GM19372 (cell line): ENCODE data around the gene CRB3.
"Not testable (repeated sequence)": the region's sequence is repeated elsewhere in the genome, so short reads cannot be mapped to it uniquely, and the experiment has no call there.

Experiments
- ATAC-seq: cut with Tn5 transposase; IDR thresholded peaks from one replicate; pipeline ENCODE4 v1.9.1; 2021; ENCODE audit warnings: mild to moderate bottlenecking, low read depth, moderate library complexity; ENCODE audit not compliant: unreplicated experiment

CRB3 gene, protein sequence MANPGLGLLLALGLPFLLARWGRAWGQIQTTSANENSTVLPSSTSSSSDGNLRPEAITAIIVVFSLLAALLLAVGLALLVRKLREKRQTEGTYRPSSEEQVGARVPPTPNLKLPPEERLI

DNA sequence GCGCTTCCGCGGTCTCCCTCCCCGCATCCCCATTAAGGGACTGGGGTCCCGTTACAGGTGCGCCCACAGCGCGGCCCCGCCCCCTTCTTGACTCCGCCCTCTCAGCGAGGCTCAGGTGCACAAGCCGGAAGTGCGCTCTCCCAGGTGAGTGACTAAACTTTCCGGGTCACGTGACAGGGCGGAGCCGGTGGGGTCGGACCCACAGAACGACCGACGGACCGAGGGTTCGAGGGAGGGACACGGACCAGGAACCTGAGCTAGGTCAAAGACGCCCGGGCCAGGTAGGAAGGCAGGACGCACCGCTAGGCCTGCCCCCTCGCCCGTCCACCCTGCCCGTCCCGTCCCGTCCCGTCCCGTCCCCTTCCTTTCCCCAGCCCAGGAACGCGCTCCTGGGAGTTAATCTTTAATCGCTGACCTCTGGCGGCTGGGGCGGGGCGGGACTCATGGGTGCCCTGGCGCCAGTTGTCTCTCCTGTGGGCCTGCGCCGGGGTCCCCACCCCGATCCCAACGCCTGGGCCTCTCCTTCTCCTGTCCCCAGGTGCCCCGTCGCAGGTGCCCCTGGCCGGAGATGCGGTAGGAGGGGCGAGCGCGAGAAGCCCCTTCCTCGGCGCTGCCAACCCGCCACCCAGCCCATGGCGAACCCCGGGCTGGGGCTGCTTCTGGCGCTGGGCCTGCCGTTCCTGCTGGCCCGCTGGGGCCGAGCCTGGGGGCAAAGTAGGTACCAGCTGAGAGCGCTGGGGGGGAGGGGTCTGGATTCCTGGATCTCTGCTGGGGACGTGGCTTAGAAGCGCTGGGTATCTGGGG, at the start of gene CRB3:
Gene CRB3 (plus strand): TSS at position 202 of the 804 bp plus-strand sequence. CDS start 431 bp downstream, at position 633.
- ATAC-seq: no peak

DNA sequence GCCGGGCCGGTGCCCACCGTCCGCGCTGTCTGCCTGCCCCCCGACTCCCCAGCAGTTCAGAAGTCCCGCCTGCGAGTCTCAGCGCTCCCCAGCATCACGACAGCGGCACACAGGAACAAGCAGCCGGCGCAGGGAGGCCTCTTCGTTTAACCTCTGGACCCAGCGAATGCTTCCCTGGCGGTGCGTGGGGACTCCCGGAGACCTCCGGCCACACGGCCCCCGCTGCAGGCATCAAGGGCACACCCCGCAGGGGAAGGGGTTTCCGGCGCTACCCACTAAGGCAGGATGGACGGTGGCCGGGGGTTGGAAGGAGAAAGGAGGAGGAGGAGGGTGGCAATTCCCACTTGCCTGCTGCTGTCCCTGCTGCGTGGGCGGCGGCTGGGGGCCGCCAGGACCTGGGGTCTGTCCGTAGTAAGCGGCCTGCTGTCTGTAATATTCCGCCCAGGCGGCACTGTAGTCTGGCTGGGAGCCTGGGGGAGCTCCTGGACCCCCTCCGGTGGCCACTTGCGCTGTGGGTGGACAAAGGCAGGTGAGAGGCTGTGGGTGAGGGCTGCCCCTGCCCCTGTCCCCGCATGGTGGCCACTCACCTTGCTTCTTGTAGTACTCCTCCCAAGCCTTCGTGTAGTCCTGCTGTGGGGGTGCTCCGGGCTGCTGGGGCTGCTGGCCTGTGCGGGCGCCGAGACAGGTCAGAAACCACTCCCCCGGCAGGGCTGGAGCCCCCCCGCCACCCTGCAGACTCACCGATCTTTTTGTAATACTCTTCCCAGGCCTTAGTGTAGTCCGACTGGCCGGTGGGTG, 49.1 kb upstream of the CRB3 start:
- ATAC-seq: no peak

DNA sequence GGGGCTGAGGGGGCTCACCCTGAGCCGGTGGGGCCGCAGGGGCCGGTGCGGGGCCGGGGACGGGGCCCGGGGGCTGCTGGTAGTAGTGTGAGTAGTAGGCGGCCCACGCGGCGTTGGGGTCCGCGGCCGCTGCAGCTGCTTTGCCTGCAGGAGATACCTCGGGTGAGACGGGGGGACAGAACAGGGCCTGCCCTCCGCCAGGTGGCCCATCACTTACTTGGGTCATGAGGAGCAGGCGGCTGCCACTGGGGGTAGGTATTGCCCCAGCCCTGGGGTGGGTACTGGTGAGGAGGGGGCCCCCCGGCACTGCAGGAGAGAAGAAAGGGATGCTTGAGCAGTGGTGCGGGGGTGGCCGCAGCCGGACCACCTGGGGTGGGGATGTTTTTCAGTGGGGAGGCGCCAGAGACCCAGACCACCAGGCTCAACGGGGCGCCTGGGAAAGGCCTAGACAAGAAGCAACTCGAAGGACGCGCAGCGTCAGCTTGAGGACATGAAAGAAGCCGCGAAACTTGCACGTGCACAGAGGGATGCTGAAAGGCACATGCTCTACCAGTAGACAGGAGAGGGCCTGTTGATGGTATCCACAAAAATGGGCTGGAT, 48.4 kb upstream of the CRB3 start:
- no peak for ATAC-seq

DNA sequence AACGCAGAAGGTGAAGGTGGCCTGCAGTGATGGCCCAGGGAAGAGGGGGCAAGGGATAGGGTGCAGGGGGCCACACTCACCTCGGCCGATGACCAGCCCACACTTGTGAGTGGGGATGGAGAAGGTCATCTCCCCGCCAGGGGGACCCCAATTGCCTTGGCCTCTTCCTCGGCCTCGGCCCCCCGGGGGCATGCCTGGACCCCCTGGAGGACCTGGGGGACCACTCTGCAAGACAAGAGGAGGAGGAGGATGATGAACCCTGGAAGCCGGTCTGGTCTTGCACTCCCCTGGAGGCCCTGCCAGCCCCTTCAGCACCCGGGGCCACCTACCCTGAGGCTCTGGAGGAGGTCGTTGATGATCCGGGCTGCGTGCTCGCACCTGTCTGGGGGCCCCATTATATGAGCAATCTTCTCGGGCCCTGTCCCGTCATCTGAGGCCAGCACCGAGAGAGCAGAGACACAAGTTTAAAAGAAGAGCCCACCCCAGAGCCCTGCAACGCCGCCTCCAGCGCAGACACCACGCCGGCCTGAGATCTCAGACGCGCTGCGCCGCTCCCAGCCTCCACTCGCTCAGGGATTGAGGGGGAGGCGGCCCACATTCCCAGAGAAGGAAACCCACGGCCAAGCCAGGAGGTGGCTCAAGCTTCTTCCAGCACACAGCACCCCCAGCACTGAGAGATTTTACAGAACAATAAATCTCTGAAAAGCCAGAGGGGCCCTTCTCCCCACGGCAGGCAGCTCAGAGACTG, 47.2 kb upstream of the CRB3 start:
- no peak for ATAC-seq

DNA sequence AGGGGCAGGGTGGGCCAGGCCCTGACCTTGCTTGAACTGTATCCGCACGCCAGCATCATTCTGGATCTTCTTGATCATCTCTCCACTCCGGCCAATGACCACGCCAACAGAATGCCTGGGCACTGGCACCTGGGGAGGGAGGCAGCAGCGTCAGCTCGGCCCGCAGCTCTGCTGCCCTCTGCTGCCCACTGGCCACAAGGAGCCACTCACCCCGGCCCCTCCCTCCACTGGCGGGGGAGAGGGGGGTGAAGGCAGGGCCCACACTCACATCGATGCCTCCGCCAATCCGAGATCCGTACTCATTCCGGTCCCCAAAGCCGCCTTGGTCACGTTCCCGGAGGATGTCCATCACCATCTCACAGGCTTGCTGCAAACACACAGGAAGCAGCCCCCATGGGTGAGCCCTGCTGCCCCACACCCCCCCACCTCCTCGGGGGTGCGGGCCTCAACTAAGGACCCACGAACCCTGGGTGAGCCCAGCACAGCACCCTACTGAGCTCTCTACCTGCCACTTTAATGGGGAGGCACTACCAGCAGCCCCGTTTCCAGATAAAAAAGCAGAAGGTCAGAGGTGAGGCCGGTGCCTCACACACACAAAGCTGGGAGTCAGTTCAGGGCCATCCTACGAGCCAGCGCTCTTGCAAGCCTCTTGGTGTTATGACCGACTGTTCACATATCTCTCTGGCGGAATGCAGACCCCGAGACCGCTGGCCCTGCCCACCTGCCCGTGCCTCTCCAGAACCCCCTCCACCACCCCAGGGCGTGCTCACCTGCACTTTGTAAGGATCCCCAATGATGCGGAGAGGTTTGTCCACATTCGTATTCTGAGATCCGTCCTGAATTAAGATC, 46.1 kb upstream of the CRB3 start:
- no peak for ATAC-seq

DNA sequence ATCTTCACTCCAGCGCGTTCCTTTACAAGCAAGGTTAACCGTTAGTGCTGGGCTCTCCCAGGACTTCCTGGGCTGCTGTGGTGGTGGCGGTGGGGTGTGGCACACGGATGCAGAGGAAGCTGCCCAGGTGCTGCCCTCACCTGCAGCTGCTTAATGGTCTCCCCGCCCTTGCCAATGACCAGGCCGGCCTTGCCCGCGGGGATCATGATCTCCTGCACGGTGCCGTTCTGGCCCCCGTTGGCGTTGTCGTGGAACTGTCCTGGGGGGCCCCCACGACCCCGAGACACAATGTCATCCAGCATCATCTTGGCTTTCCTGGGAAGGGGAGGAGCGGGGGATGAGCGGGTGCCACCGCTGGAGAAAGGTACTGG, 45.5 kb upstream of the CRB3 start:
- ATAC-seq: no peak

DNA sequence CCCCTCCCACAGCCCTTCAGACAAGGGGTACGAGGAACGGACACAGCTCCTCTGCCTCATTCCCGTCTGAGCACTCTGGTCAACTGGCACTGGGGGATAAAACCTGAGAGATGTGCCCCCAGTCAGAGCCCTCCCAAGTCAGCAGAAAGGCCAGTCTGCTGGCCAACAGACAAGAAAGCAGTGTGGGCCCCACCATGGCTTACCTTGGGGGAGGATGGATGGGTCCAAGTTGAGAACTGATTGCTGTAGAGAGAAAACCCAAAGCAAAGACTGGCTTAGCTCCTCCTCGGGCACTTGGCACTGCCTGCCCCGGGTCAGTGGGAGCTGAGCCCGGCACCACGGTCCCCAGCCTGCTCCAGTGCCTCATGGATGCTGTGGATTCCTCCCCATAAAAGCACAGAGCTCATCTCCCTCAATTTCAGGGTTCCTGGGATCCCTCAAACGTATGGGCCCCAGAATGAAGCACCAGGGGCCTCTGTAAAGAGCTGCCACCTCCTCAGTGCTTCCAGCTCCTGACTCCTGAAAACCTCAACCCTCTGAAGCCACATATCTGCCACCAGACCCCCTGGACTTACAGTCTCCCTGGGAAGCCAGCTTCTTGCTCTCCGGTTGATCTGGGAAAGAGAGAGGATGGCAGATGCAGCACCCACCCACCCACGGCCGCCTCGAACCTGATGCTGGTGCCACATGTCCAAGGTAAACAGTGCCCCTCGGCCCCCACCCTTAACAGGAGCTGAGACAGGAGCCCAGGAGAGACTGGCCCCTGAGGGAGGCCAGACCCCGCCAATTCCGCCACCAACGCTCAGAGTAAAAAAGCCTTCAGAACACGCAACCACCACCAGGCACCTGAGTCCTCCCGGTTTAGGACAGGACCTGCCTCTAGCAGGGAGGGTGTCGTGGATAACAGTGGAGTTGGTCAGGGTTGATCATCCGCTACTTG, 42.7 kb upstream of the CRB3 start:
- ATAC-seq: no peak

DNA sequence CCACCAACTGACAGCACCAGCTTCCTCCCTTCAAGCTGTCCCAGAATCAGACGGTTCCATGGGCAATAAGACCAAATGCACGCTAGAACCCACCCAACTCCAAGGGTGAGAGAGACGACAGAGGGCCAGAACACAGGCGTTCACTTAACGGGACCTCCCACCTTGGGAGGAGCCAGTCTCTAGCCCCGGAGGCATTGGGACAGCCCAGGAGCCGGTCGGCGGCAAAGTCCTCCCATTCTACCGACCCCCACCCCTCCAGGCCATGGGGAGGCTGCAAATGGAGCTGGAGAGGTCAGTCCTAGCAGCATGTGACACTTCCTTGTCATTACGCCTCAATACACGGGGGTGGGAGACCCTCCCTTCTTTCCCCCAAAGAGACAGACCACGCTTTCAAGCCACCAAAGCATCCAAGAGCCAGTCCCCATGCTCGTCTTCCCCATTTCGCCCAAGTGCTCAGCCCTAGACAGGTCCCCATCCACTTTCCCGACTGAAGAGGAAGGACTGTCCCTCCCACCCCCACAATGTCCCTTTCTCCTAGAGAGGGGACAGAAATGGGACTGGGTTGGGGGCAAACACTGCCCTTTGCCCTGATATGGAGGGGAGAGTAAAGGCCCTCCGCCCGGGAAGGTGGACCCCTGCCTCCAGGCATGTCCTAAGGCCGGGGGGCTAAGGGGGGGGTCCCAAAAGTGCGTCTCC, 40.4 kb upstream of the CRB3 start:
- ATAC-seq: no peak

DNA sequence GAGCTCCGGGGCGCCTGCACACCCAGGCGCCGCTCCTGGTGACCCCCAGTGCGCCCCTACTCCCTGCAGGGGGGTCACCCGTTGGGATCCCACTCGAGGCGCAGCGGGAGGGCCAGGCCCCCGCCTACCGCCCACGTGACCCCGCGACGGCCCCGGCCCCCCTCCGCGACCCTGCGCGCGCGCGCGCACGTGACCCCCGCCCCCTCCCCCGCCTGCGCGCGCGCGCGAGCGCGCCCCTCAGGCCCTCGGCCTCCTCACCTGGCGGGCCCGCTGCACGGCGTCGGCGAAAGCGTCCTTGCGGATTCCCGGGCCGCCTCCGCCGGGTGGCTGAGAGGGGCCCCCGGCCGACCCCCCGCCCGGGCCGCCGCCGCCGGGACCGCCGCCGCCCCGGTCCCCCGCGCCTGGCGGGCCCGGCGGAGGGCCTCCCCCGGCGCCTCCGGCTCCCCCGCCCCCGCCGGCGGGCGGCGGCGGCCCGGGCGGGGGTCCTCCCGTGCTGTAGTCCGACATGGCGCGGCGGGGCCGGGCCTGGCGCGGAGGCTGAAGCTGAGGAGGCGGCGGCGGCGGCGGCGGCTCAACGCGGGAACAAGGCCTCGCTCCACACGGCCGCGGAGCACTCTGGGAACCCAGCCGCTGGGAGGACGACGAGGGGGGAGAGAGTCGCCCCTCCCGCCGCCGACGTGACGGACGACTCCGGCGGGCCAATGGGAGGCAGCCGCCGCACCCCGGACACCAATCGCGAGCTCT, 39.7 kb upstream of the CRB3 start, which contains the start of gene KHSRP:
Gene KHSRP (minus strand): TSS at position 617 of the 744 bp plus-strand sequence. CDS start 110 bp downstream, at position 507.
- no peak for ATAC-seq

DNA sequence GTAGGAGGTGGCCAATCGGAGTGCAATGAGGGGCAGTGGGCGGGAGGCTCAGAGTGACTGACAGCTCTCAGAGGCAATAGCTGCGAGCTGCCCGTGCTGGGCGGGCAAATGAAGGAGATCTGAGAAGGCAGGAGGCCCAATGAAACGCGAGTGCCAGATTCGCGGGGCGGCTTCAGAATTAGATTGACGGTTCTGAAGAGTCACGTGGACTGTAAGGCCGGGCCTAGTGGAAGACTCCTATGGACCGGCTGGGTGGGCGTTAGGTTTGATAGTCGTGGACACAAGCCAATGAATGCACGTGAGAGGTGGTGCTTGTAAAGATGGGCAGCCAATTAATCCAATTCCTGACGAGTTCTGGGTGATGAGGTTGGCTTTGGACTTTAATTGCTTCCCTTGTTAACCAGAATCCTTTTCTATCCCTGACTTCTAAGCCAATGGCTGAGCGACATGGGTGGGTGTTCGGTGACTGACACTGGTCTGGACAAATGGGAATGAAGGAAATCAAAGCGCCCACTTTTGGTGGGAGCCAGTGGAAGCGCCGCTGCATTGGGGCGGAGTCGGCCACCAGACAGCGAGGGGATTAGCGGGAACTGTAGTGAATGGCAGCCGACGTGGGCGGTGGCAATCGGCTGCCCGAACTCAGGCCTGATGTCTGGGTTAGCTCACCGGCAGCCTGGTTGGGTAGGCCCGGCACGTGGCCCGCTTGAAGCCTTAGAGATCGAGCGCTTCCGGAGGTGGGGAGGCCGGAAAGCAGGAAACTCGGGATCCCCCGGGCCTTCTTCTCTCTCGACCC, 38.9 kb upstream of the CRB3 start:
- peak; percentile 82 for ATAC-seq

DNA sequence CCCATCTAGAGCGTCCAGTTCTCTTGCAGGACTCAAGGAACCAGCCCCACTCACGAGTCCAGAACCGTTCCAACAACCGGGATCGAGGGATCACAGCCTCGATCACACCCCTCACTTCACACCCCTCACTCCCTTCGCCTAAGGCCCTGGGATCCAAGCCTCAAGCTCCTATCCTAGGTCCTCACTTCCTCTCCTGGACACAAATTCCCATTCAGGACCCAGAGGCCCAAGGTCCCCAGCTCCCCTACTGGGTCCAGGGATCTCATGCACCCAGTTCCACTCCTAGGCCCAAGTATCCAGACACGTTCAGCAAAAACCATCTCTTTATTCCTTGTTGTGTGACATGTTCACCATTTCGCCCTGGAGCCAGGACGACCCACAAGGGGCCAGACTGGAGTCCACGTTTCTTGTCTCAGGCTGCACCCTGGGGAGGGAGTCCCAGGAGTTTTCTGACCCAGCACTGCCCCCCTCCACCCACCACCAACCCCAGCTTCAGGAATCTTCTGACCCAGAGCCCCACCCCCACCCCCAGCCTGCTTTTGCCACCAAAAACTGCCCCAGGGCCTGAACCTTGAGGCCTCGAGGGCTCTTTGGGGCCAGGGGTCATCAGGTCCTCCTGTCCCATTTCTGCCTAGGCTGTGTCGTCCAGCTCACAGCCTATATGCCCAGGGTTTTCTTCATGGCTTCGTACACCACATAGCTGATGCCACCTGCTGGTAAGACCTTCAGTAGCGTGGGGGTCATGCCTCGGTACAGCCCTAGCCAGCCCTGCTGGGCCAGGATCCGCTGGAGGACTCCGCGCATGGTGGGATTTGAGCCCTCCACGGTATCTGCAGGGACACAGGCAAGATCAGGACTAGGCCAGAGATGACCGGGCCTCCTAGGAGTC, 38.1 kb upstream of the CRB3 start:
- no peak for ATAC-seq

DNA sequence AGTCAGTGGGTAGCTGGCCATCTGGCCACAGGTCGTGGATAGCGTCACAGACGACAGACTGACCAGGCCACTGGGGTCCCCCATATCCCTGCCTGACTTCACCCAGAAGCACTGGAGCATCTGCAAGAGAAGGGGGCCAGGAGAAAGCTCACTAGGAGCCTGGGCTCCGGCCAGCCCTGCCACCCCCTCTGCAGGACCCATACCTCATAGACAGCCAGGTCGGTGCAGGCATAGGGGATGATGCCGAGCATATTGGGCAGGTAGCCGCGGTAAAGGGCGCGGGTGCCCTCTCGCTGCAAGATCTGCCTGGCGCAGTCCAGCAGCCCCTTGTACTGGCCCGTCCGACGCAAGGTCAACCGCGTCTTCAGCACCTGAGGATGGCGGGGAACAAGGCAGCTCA, 36.9 kb upstream of the CRB3 start:
- ATAC-seq: no peak

DNA sequence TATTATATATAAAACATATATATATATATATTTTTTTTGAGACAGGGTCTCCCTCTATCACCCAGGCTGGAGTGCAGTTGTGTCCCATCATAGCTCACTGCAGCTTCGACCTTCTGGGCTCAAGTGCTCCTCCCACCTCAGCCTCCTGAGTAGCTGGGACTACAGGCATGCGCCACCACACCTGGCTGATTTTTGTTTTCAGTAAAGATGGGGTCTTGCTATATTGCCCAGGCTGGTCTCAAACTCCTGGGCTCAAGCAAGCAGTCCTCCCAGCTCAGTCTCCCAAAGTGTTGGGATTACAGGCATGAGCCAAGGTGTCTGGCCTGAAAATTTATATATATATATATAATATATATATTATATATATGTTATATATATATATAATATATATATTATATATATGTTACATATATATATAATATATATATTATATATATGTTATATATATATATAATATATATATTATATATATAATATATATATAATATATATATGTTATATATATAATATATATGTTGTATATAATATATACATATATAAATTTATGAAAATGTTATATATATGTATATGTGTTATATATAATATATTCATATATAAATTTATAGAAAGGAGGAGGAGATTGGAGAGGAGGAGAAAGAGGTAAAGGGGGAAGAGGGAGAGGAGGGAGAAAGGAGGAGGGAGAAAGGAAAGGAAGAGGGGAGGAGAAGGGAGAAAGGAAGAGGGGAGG, 35.2 kb upstream of the CRB3 start:
- not testable (repeated sequence) for ATAC-seq

DNA sequence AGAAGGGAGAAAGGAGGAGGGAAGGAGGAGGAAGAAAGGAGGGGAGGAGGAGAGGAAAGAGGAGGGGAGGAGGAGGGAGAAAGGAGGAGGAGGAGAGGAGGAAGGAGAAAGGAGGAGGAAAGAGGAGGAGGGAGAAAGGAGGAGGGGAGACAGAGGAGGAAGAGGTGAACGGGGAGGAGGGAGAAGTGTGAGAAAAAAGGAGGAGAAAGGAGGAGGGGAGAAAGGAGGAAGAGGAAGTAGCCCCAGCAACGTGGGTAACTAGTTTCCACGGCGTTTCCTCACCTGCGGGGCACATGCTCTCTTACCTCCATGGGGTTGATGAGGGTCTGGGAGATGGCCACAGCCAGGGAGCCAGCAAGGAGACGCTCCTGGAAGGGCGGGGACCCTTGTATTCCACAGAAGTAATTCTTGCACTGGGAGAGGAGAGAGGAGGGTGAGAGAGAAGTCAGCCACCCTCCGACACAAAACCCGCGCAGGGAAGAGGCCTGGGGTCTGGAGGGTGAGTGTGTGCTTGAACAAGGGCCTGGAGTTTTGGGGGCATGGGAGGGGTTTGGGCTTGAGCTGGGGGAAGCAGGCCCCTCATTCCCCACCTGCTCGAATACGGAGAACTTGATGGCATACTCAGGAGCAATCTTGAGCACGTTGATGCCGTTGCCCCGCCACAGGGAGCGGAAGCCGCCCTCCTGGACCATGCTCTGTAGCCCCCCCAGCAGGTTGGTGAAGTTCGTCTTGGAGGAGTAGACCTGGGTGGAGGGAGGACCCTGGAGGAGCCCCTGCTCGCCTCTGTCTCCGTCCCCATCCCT, 34.5 kb upstream of the CRB3 start:
- no peak for ATAC-seq
